Nephron (organoid): Measurements from ENCODE around the gene EPM2A.

Source experiments
- H3K27ac Mint-ChIP-seq, 3 experiments: 2 replicates each; pipeline ENCODE4 v1.8.0; 2020; ENCODE audit warnings: mixed read lengths in 3 of 3, mild to moderate bottlenecking in 2 of 3, moderate library complexity in 1 of 3
- H3K27me3 Mint-ChIP-seq: 2 replicates; pipeline ENCODE4 v1.8.0; 2021; ENCODE audit warnings: low read depth, mild to moderate bottlenecking, moderate library complexity, mixed read lengths
- H3K36me3 Mint-ChIP-seq: 2 replicates; pipeline ENCODE4 v1.8.0; 2020; ENCODE audit warnings: low read depth, mixed read lengths
- H3K4me1 Mint-ChIP-seq: 2 replicates; pipeline ENCODE4 v1.8.0; 2020; ENCODE audit warnings: mixed read lengths
- H3K4me3 Mint-ChIP-seq, 3 experiments: 2 replicates each; pipeline ENCODE4 v1.8.0; 2020; ENCODE audit warnings: mild to moderate bottlenecking in 3 of 3, mixed read lengths in 3 of 3, moderate library complexity in 2 of 3
- H3K9me3 Mint-ChIP-seq: 2 replicates; pipeline ENCODE4 v1.8.0; 2020; ENCODE audit warnings: mixed read lengths
- CTCF ChIP-seq, 3 experiments: fragments of 200-600 bp; sonication (generic); IDR thresholded peaks; one replicate each; pipeline ENCODE4 v1.5.0; 2021; ENCODE audit warnings: antibody characterized with exemption in 3 of 3; ENCODE audit not compliant: unreplicated experiment in 3 of 3

EPM2A gene

GRCh38 chr6:145721144-145721543 lies 14.2 kb downstream of the EPM2A start:
- H3K27me3 Mint-ChIP-seq, result no peaks in the 10 kb centered on the region
- no peak overlapping the region for H3K4me3 Mint-ChIP-seq
- H3K36me3 Mint-ChIP-seq, result peaks cover 15% of the 10 kb centered on the region
- TF ChIP-seq CTCF (IDR thresholded peaks at IDR 0.05; ENCODE audit: unreplicated experiment in 3 of 3), result no peak
- no peaks in the 10 kb centered on the region for H3K4me1 Mint-ChIP-seq
- no peak overlapping the region for H3K27ac Mint-ChIP-seq
- peaks cover 15% of the 10 kb centered on the region for H3K9me3 Mint-ChIP-seq

GRCh38 chr6:145715426-145715825 lies 19.9 kb downstream of the EPM2A start:
- no peaks in the 10 kb centered on the region for H3K27me3 Mint-ChIP-seq
- no peak overlapping the region for H3K27ac Mint-ChIP-seq
- peaks cover 24% of the 10 kb centered on the region for H3K9me3 Mint-ChIP-seq
- no peaks in the 10 kb centered on the region for H3K4me1 Mint-ChIP-seq
- peaks cover 36% of the 10 kb centered on the region for H3K36me3 Mint-ChIP-seq
- no peak overlapping the region for H3K4me3 Mint-ChIP-seq
- TF ChIP-seq CTCF (IDR thresholded peaks at IDR 0.05; ENCODE audit: unreplicated experiment in 3 of 3), result no peak

- H3K27me3 Mint-ChIP-seq, result no peaks in the 10 kb centered on the region
- H3K36me3 Mint-ChIP-seq, result peaks cover 32% of the 10 kb centered on the region
- no peaks in the 10 kb centered on the region for H3K4me1 Mint-ChIP-seq
- no peak overlapping the region for H3K27ac Mint-ChIP-seq
- peaks cover 24% of the 10 kb centered on the region for H3K9me3 Mint-ChIP-seq
- no peak overlapping the region for H3K4me3 Mint-ChIP-seq
- no peak for TF ChIP-seq CTCF (IDR thresholded peaks at IDR 0.05; ENCODE audit: unreplicated experiment in 3 of 3)
Measured at GRCh38 chr6:145714731-145715130, 20.6 kb downstream of the EPM2A start.

GRCh38 chr6:145713773-145714172 lies 21.5 kb downstream of the EPM2A start:
- H3K9me3 Mint-ChIP-seq, result peaks cover 30% of the 10 kb centered on the region
- no peak overlapping the region for H3K27ac Mint-ChIP-seq
- TF ChIP-seq CTCF (IDR thresholded peaks at IDR 0.05; ENCODE audit: unreplicated experiment in 3 of 3), result no peak
- H3K27me3 Mint-ChIP-seq, result no peaks in the 10 kb centered on the region
- peaks cover 40% of the 10 kb centered on the region for H3K36me3 Mint-ChIP-seq
- H3K4me1 Mint-ChIP-seq, result no peaks in the 10 kb centered on the region
- no peak overlapping the region for H3K4me3 Mint-ChIP-seq

- Mint-ChIP-seq H3K9me3 (peaks cover 23% of the 10 kb centered on the region), H3K4me3 (no peak overlapping the region), H3K4me1 (no peaks in the 10 kb centered on the region), H3K27me3 (no peaks in the 10 kb centered on the region), H3K27ac (no peak overlapping the region), H3K36me3 (peaks cover 44% of the 10 kb centered on the region)
- TF ChIP-seq CTCF (IDR thresholded peaks at IDR 0.05; ENCODE audit: unreplicated experiment in 3 of 3), result no peak
Measured at GRCh38 chr6:145711372-145711771, 23.9 kb downstream of the EPM2A start.

GRCh38 chr6:145707397-145707796 lies 27.9 kb downstream of the EPM2A start:
- no peaks in the 10 kb centered on the region for H3K27me3 Mint-ChIP-seq
- no peaks in the 10 kb centered on the region for H3K4me1 Mint-ChIP-seq
- H3K4me3 Mint-ChIP-seq, result no peak overlapping the region
- no peak for TF ChIP-seq CTCF (IDR thresholded peaks at IDR 0.05; ENCODE audit: unreplicated experiment in 3 of 3)
- H3K9me3 Mint-ChIP-seq, result peaks cover 8% of the 10 kb centered on the region
- peaks cover 24% of the 10 kb centered on the region for H3K36me3 Mint-ChIP-seq
- no peak overlapping the region for H3K27ac Mint-ChIP-seq
